GM23338 (cell line): ENCODE measurements around the gene AEBP2. TPM values are rescaled to one million over a fixed set of nuclear protein-coding genes. Genes with fewer than 3 reads are reported as not detected.

Experiments
- ATAC-seq: fragments of 200-7000 bp; cut with Tn5 transposase; 3 replicates; pipeline ENCODE4 v1.9.1; 2020
- DNase-seq: peaks from one replicate; pipeline ENCODE4 v3.0.0-alpha.2; 2015; ENCODE audit warnings: low spot score
- H2AFZ ChIP-seq: fragments of 200-600 bp; sonication (generic); 2 replicates; pipeline ENCODE4 v1.8.0; 2016; ENCODE audit warnings: antibody characterized with exemption, mild to moderate bottlenecking, moderate library complexity
- H3F3A ChIP-seq: fragments of 200-600 bp; sonication (generic); replicated peaks from 2 replicates; pipeline ENCODE4 v1.8.0; 2017; ENCODE audit warnings: antibody characterized with exemption, mixed run types, low read depth
- H3K27ac ChIP-seq: fragments of 200-600 bp; sonication (generic); 2 replicates; pipeline ENCODE4 v1.6.1; 2016; ENCODE audit warnings: low read depth
- H3K27me3 ChIP-seq: fragments of 200-600 bp; sonication (generic); 2 replicates; pipeline ENCODE4 v1.8.0; 2016; ENCODE audit warnings: mild to moderate bottlenecking, mixed run types, moderate library complexity; ENCODE audit not compliant: insufficient read depth
- H3K36me3 ChIP-seq: fragments of 200-600 bp; sonication (generic); 2 replicates; pipeline ENCODE4 v1.8.0; 2016; ENCODE audit warnings: mild to moderate bottlenecking; ENCODE audit not compliant: insufficient read depth
- H3K4me1 ChIP-seq: fragments of 200-600 bp; sonication (generic); 2 replicates; pipeline ENCODE4 v1.8.0; 2016; ENCODE audit warnings: mild to moderate bottlenecking, moderate library complexity; ENCODE audit not compliant: insufficient read depth
- H3K4me2 ChIP-seq: fragments of 200-600 bp; sonication (generic); 2 replicates; pipeline ENCODE4 v1.7.1; 2017; ENCODE audit warnings: mixed run types
- H3K4me3 ChIP-seq: fragments of 200-600 bp; sonication (generic); 2 replicates; pipeline ENCODE4 v1.6.1; 2016; ENCODE audit warnings: mixed run types
- H3K79me2 ChIP-seq: fragments of 200-600 bp; sonication (generic); replicated peaks from 2 replicates; pipeline ENCODE4 v1.8.0; 2017; ENCODE audit warnings: mild to moderate bottlenecking; ENCODE audit not compliant: insufficient read depth
- H3K9me2 ChIP-seq: fragments of 200-600 bp; sonication (generic); 2 replicates; pipeline ENCODE4 v1.8.0; 2017; ENCODE audit not compliant: insufficient read depth
- H4K20me1 ChIP-seq: fragments of 200-600 bp; sonication (generic); replicated peaks from 2 replicates; pipeline ENCODE4 v1.8.0; 2017; ENCODE audit warnings: mild to moderate bottlenecking; ENCODE audit not compliant: insufficient read depth
- H3K27ac Mint-ChIP-seq: 2 replicates; pipeline ENCODE4 v1.8.0; 2020; ENCODE audit warnings: inconsistent platforms, mild to moderate bottlenecking, moderate library complexity, mixed read lengths
- H3K27me3 Mint-ChIP-seq: 3 replicates; pipeline ENCODE4 v1.8.0; 2022; ENCODE audit warnings: low read depth, mild to moderate bottlenecking, moderate library complexity, mixed read lengths, inconsistent platforms; ENCODE audit not compliant: insufficient read depth, poor library complexity
- H3K36me3 Mint-ChIP-seq: 3 replicates; pipeline ENCODE4 v1.8.0; 2021; ENCODE audit warnings: low read depth, mild to moderate bottlenecking, inconsistent platforms, moderate library complexity, mixed read lengths
- H3K4me1 Mint-ChIP-seq: 3 replicates; pipeline ENCODE4 v1.8.0; 2020; ENCODE audit warnings: mild to moderate bottlenecking, inconsistent platforms, mixed read lengths
- H3K4me3 Mint-ChIP-seq: 3 replicates; pipeline ENCODE4 v1.8.0; 2021; ENCODE audit warnings: moderate library complexity, mild to moderate bottlenecking, inconsistent platforms, mixed read lengths
- H3K9me3 Mint-ChIP-seq: 3 replicates; pipeline ENCODE4 v1.8.0; 2020; ENCODE audit warnings: moderate library complexity, mild to moderate bottlenecking, inconsistent platforms, mixed read lengths
- CREB1 ChIP-seq: fragments of 250-450 bp; sonication (Bioruptor Pico); IDR thresholded peaks from 2 replicates; pipeline ENCODE4 v1.5.0; 2020; ENCODE audit warnings: low read depth, mild to moderate bottlenecking, moderate library complexity
- ETS1 ChIP-seq: IDR thresholded peaks from 2 replicates; pipeline ENCODE4 v1.6.1; 2016; ENCODE audit warnings: antibody characterized with exemption
- EZH2phosphoT487 ChIP-seq: fragments of 200-600 bp; sonication (generic); IDR thresholded peaks from one replicate; pipeline ENCODE4 v1.8.1; 2018; ENCODE audit warnings: antibody characterized with exemption; ENCODE audit not compliant: unreplicated experiment
- JUNB ChIP-seq: IDR thresholded peaks from one replicate; pipeline ENCODE4 v1.6.1; 2016; ENCODE audit warnings: antibody characterized with exemption; ENCODE audit not compliant: unreplicated experiment
- POLR2AphosphoS5 ChIP-seq: IDR thresholded peaks from 2 replicates; pipeline ENCODE4 v1.6.1; 2016; ENCODE audit warnings: antibody characterized with exemption, low read depth
- REST ChIP-seq: IDR thresholded peaks from one replicate; pipeline ENCODE4 v1.6.1; 2018; ENCODE audit warnings: antibody characterized with exemption; ENCODE audit not compliant: unreplicated experiment
- STAT1 ChIP-seq: IDR thresholded peaks from one replicate; pipeline ENCODE4 v1.6.1; 2016; ENCODE audit warnings: antibody characterized with exemption; ENCODE audit not compliant: unreplicated experiment
- ZNF462 ChIP-seq: fragments of 250-450 bp; sonication (Bioruptor Pico); IDR thresholded peaks from 2 replicates; pipeline ENCODE4 v1.5.0; 2020; ENCODE audit warnings: mild to moderate bottlenecking, moderate library complexity
- polyA plus RNA-seq: library from polyadenylated mRNA; unstranded; fragments of >200 nt; fragmentation: Nextera tagmentation; extraction: Ambion mirVana; gene quantifications from 2 replicates; pipeline ENCODE4 v1.2.1, GENCODE V29; 2016
- total RNA-seq: library from RNA; depleted of rRNA; stranded (reverse); fragments of >200 nt; shearing (Covaris generic); gene quantifications from 2 replicates; pipeline ENCODE4 v1.2.3, GENCODE V29; 2014

Gene AEBP2
- total and polyA plus RNA-seq, 2 experiments from 2014 or later, result 39.3 to 48.1 TPM

GRCh38 chr12:19528750-19529149 lies 89.5 kb downstream of the AEBP2 start:
- H4K20me1 ChIP-seq, result no peaks in the 10 kb centered on the region
- no peak overlapping the region for H2AFZ ChIP-seq
- no peaks in the 10 kb centered on the region for H3F3A ChIP-seq
- peak; percentile 40 for ATAC-seq
- no peaks in the 10 kb centered on the region for H3K36me3 Mint-ChIP-seq
- H3K79me2 ChIP-seq, result no peaks in the 10 kb centered on the region
- no peaks in the 10 kb centered on the region for H3K27me3 ChIP-seq
- TF ChIP-seq POLR2AphosphoS5, result no peak
- no peak for TF ChIP-seq ETS1
- TF ChIP-seq EZH2phosphoT487, result no peak
- H3K9me3 Mint-ChIP-seq, result no peaks in the 10 kb centered on the region
- H3K27ac Mint-ChIP-seq, result no peak overlapping the region
- no peak overlapping the region for H3K4me2 ChIP-seq
- peaks cover 3% of the 10 kb centered on the region; the same call in 1 of the 2 replicates for H3K4me1 ChIP-seq
- no peaks in the 10 kb centered on the region for H3K9me2 ChIP-seq
- H3K27ac ChIP-seq, result no peak overlapping the region
- peaks cover 10% of the 10 kb centered on the region for H3K27me3 Mint-ChIP-seq
- no peaks in the 10 kb centered on the region for H3K36me3 ChIP-seq
- no peak overlapping the region for H3K4me3 ChIP-seq
- peaks cover 25% of the 10 kb centered on the region for H3K4me1 Mint-ChIP-seq
- no peak for DNase-seq
- no peak overlapping the region for H3K4me3 Mint-ChIP-seq

- peaks cover 3% of the 10 kb centered on the region; the same call in 1 of the 2 replicates for H3K4me1 ChIP-seq
- Mint-ChIP-seq H3K36me3 (no peaks in the 10 kb centered on the region), H3K27ac (no peak overlapping the region), H3K27me3 (peaks cover 11% of the 10 kb centered on the region), H3K4me3 (no peak overlapping the region), H3K9me3 (no peaks in the 10 kb centered on the region; the same call in 2 of the 3 replicates), H3K4me1 (peaks cover 20% of the 10 kb centered on the region)
- H3K79me2 ChIP-seq, result no peaks in the 10 kb centered on the region
- ATAC-seq (no peak), DNase-seq (no peak)
- no peaks in the 10 kb centered on the region for H3K36me3 ChIP-seq
- no peaks in the 10 kb centered on the region for H4K20me1 ChIP-seq
- no peak overlapping the region for H3K27ac ChIP-seq
- no peaks in the 10 kb centered on the region for H3F3A ChIP-seq
- H2AFZ ChIP-seq, result no peak overlapping the region
- no peak overlapping the region for H3K4me3 ChIP-seq
- no peaks in the 10 kb centered on the region for H3K27me3 ChIP-seq
- H3K9me2 ChIP-seq, result no peaks in the 10 kb centered on the region
- H3K4me2 ChIP-seq, result no peak overlapping the region
- TF ChIP-seq EZH2phosphoT487, result no peak
- TF ChIP-seq CREB1 (CRISPR knock-in tag), result no peak
- no peak for TF ChIP-seq REST
- TF ChIP-seq JUNB, result no peak
- no peak for TF ChIP-seq POLR2AphosphoS5
- TF ChIP-seq ZNF462, result no peak
- no peak for TF ChIP-seq STAT1
- no peak for TF ChIP-seq ETS1
Observed at GRCh38 chr12:19529951-19530636, 90.8 kb downstream of the AEBP2 start.
